Thyroid gland (tissue), 4 donors: ENCODE data around the gene EIF6.

Experiments used
- CTCF ChIP-seq, 6 experiments: fragments of 200-600 bp in 3 of 6; fragments of 450-650 bp in 3 of 6; sonication (generic) in 3 of 6; IDR thresholded peaks; one replicate each; pipeline ENCODE4 v1.5.1; 2016 to 2019; ENCODE audit warnings: antibody characterized with exemption in 6 of 6, mild to moderate bottlenecking in 2 of 6, inconsistent platforms in 1 of 6, moderate library complexity in 1 of 6
- POLR2A ChIP-seq, 2 donors: fragments of 450-650 bp; IDR thresholded peaks; one replicate each; pipeline ENCODE4 v1.6.1; 2017; ENCODE audit warnings: antibody characterized with exemption in 2 of 2, mild to moderate bottlenecking in 2 of 2, moderate library complexity in 1 of 2

DNA sequence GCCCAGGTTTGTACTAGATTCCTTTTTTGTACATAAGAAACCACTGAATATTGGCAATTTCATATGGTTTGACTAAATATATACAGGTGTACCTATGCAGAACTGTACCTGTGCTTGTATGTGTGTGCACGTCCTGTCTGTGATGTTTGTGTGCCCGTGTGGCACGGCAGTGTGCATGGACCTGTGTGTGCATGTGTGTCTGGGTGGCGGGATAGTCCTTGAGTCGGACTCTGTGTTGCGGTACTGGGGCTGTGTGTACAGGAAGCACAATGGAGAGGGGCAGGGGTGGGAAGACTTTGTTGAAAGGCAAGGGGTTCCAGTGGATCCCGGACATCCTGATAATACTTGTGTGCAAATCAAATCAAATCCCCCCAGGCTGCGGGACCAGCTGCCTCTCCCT, 11.1 kb upstream of the EIF6 start:
- TF ChIP-seq CTCF (IDR thresholded peaks at IDR 0.05), result no peak
- no peak for TF ChIP-seq POLR2A (IDR thresholded peaks at IDR 0.05)
